GM18858 (cell line): Measurements from ENCODE around the gene SERPINA4.
"Not testable (repeated sequence)": the region's sequence is repeated elsewhere in the genome, so short reads cannot be mapped to it uniquely, and the experiment has no call there.

Experiments used
- ATAC-seq: cut with Tn5 transposase; IDR thresholded peaks from one replicate; pipeline ENCODE4 v1.9.1; 2021; ENCODE audit not compliant: unreplicated experiment

SERPINA4 gene

GRCh38 chr14:94588311-94588710 lies 27.1 kb downstream of the SERPINA4 start:
- ATAC-seq, result no peak

- ATAC-seq, result no peak
Observed at GRCh38 chr14:94591073-94591472, 29.8 kb downstream of the SERPINA4 start.

GRCh38 chr14:94591871-94592270 lies 30.6 kb downstream of the SERPINA4 start:
- no peak for ATAC-seq

- no peak for ATAC-seq
Observed at GRCh38 chr14:94592457-94592856, 31.2 kb downstream of the SERPINA4 start.

GRCh38 chr14:94593376-94593748 lies 32.1 kb downstream of the SERPINA4 start:
- no peak for ATAC-seq

- no peak for ATAC-seq
Observed at GRCh38 chr14:94593749-94594431, 32.6 kb downstream of the SERPINA4 start.

GRCh38 chr14:94594441-94594840 lies 33.2 kb downstream of the SERPINA4 start:
- ATAC-seq, result no peak

GRCh38 chr14:94595912-94596311 lies 34.7 kb downstream of the SERPINA4 start:
- no peak for ATAC-seq

- ATAC-seq, result no peak
Observed at GRCh38 chr14:94596361-94596760, 35.1 kb downstream of the SERPINA4 start.

GRCh38 chr14:94597788-94598187 lies 36.5 kb downstream of the SERPINA4 start:
- ATAC-seq, result no peak

- no peak for ATAC-seq
Observed at GRCh38 chr14:94598506-94598815, 37.2 kb downstream of the SERPINA4 start.

- no peak for ATAC-seq
Observed at GRCh38 chr14:94598816-94599655, 37.8 kb downstream of the SERPINA4 start.

- no peak for ATAC-seq
Observed at GRCh38 chr14:94599656-94600004, 38.4 kb downstream of the SERPINA4 start.

GRCh38 chr14:94600148-94600545 lies 38.9 kb downstream of the SERPINA4 start:
- no peak for ATAC-seq

GRCh38 chr14:94601884-94602391 lies 40.7 kb downstream of the SERPINA4 start:
- ATAC-seq, result no peak

- ATAC-seq, result no peak
Observed at GRCh38 chr14:94602722-94603121, 41.5 kb downstream of the SERPINA4 start.

GRCh38 chr14:94605361-94605760 lies 44.1 kb downstream of the SERPINA4 start:
- ATAC-seq, result no peak

GRCh38 chr14:94608966-94609365 lies 47.7 kb downstream of the SERPINA4 start:
- ATAC-seq, result not testable (repeated sequence)

- no peak for ATAC-seq
Observed at GRCh38 chr14:94611179-94611578, 49.9 kb downstream of the SERPINA4 start.

- no peak for ATAC-seq
Observed at GRCh38 chr14:94612174-94612573, 50.9 kb downstream of the SERPINA4 start, which contains the start of gene SERPINA3. TSS of gene SERPINA3 (plus strand) at chr14:94612391. CDS start at chr14:94614442, 2,051 bp downstream.

- no peak for ATAC-seq
Observed at GRCh38 chr14:94612580-94613554, 51.6 kb downstream of the SERPINA4 start.
